ENCODE data around the gene LRFN2. TPM values are rescaled to one million over a fixed set of nuclear protein-coding genes. Genes with fewer than 3 reads are reported as not detected.

LRFN2 gene
- total RNA-seq, 1 donor from 2014 or later: not detected

- Histone ChIP-seq H3K9me3 (no peaks in the 10 kb centered on the region), H3K4me1 (no peaks in the 10 kb centered on the region), H3K4me3 (no peak overlapping the region), H3K27me3 (no peaks in the 10 kb centered on the region), H3K36me3 (no peaks in the 10 kb centered on the region), H3K27ac (no peak overlapping the region)
- TF ChIP-seq POLR2A (IDR thresholded peaks at IDR 0.05) (no peak), POLR2AphosphoS5 (IDR thresholded peaks at IDR 0.05; ENCODE audit: insufficient read depth in 1 of 2, low read depth in 1 of 2) (no peak), CTCF (IDR thresholded peaks at IDR 0.05) (no peak)
- DNase-seq (ENCODE audit: extremely low spot score in 2 of 2): peak in 1 of 2 donors; percentile 91
- intact Hi-C loops (cut with DNase I): no loop called here
These were observed 231.6 kb downstream of the LRFN2 start for GRCh38 chr6:40355532-40355931.

- no peaks in the 10 kb centered on the region for H3K27me3 ChIP-seq
- H3K4me3 ChIP-seq: no peak overlapping the region
- TF ChIP-seq CTCF (IDR thresholded peaks at IDR 0.05): no peak
- TF ChIP-seq POLR2A (IDR thresholded peaks at IDR 0.05): no peak
- H3K36me3 ChIP-seq: no peaks in the 10 kb centered on the region
- no peak for DNase-seq (ENCODE audit: extremely low spot score in 2 of 2)
- H3K27ac ChIP-seq: no peak overlapping the region
- no peaks in the 10 kb centered on the region for H3K4me1 ChIP-seq
- intact Hi-C loops (cut with DNase I): no loop called here
- no peaks in the 10 kb centered on the region for H3K9me3 ChIP-seq
These were observed 232.1 kb downstream of the LRFN2 start for GRCh38 chr6:40355066-40355465.

GRCh38 chr6:40353967-40354452, 233.2 kb downstream of the LRFN2 start:
- H3K27me3 ChIP-seq: no peaks in the 10 kb centered on the region
- no peaks in the 10 kb centered on the region for H3K36me3 ChIP-seq
- no peak overlapping the region for H3K4me3 ChIP-seq
- no peaks in the 10 kb centered on the region for H3K9me3 ChIP-seq
- no peak overlapping the region for H3K27ac ChIP-seq
- intact Hi-C loops (cut with DNase I): no loop called here
- no peak for TF ChIP-seq POLR2AphosphoS5 (IDR thresholded peaks at IDR 0.05; ENCODE audit: insufficient read depth in 1 of 2, low read depth in 1 of 2)
- TF ChIP-seq CTCF (IDR thresholded peaks at IDR 0.05): no peak
- no peak for TF ChIP-seq POLR2A (IDR thresholded peaks at IDR 0.05)
- H3K4me1 ChIP-seq: no peaks in the 10 kb centered on the region
- DNase-seq (ENCODE audit: extremely low spot score in 2 of 2): peak in 1 of 2 donors; percentile 47

- intact Hi-C loops (cut with DNase I): no loop called here
- H3K4me3 ChIP-seq: no peak overlapping the region
- no peaks in the 10 kb centered on the region for H3K4me1 ChIP-seq
- peak in 1 of 2 donors; percentile 47 for DNase-seq (ENCODE audit: extremely low spot score in 2 of 2)
- TF ChIP-seq POLR2AphosphoS5 (IDR thresholded peaks at IDR 0.05; ENCODE audit: insufficient read depth in 1 of 2, low read depth in 1 of 2): no peak
- no peak for TF ChIP-seq CTCF (IDR thresholded peaks at IDR 0.05)
- no peak for TF ChIP-seq POLR2A (IDR thresholded peaks at IDR 0.05)
- H3K27me3 ChIP-seq: no peaks in the 10 kb centered on the region
- no peaks in the 10 kb centered on the region for H3K9me3 ChIP-seq
- no peak overlapping the region for H3K27ac ChIP-seq
- H3K36me3 ChIP-seq: no peaks in the 10 kb centered on the region
These were observed 233.8 kb downstream of the LRFN2 start for GRCh38 chr6:40353197-40353966.

- DNase-seq (ENCODE audit: extremely low spot score in 2 of 2): peak in 1 of 2 donors; percentile 29
- intact Hi-C loops (cut with DNase I): no loop called here
- H3K4me3 ChIP-seq: no peak overlapping the region
- no peaks in the 10 kb centered on the region for H3K27me3 ChIP-seq
- H3K9me3 ChIP-seq: no peaks in the 10 kb centered on the region
- H3K4me1 ChIP-seq: no peaks in the 10 kb centered on the region
- H3K27ac ChIP-seq: no peak overlapping the region
- H3K36me3 ChIP-seq: no peaks in the 10 kb centered on the region
- TF ChIP-seq POLR2AphosphoS5 (IDR thresholded peaks at IDR 0.05; ENCODE audit: insufficient read depth in 1 of 2, low read depth in 1 of 2) (no peak), POLR2A (IDR thresholded peaks at IDR 0.05) (no peak), CTCF (IDR thresholded peaks at IDR 0.05) (no peak)
These were observed 234.5 kb downstream of the LRFN2 start for GRCh38 chr6:40352527-40353170.
